Measurements from ENCODE around the gene UBE4B. TPM values are rescaled to one million over a fixed set of nuclear protein-coding genes. Genes with fewer than 3 reads are reported as not detected.

The UBE4B gene
- total and polyA plus RNA-seq, 2 experiments from 2014 or later, result 28.4 to 115 TPM

GRCh38 chr1:10228528-10228927 lies 195.8 kb downstream of the UBE4B start:
- Mint-ChIP-seq H3K27me3 (ENCODE audit: insufficient read depth, low read depth, poor library complexity) (peaks cover 3% of the 10 kb centered on the region), H3K4me3 (no peak overlapping the region), H3K9me3 (peaks cover 19% of the 10 kb centered on the region), H3K27ac (no peak overlapping the region), H3K4me1 (no peaks in the 10 kb centered on the region), H3K36me3 (ENCODE audit: low read depth) (peaks cover 18% of the 10 kb centered on the region)
- peaks cover 7% of the 10 kb centered on the region; the same call in 1 of the 2 replicates for H3K4me1 ChIP-seq (ENCODE audit: insufficient read depth)
- ATAC-seq, result no peak
- no peak for TF ChIP-seq ETS1 (IDR thresholded peaks at IDR 0.05)
- no peak for TF ChIP-seq ZNF462 (CRISPR knock-in tag; IDR thresholded peaks at IDR 0.05)
- TF ChIP-seq REST (IDR thresholded peaks at IDR 0.05; ENCODE audit: unreplicated experiment), result no peak
- no peak for TF ChIP-seq CREB1 (CRISPR knock-in tag; IDR thresholded peaks at IDR 0.05; ENCODE audit: low read depth)
- TF ChIP-seq ZNF114 (CRISPR knock-in tag; IDR thresholded peaks at IDR 0.05), result no peak
- no peak for TF ChIP-seq EZH2phosphoT487 (IDR thresholded peaks at IDR 0.05; ENCODE audit: unreplicated experiment)
- no peak for TF ChIP-seq NANOG (IDR thresholded peaks at IDR 0.05; ENCODE audit: borderline replicate concordance)
- TF ChIP-seq CTCF (conservative IDR thresholded peaks at IDR 0.05; ENCODE audit: low read depth in 2 of 2), result no peak
- TF ChIP-seq POLR2AphosphoS5 (IDR thresholded peaks at IDR 0.05; ENCODE audit: low read depth), result no peak
- no peak for TF ChIP-seq STAT1 (IDR thresholded peaks at IDR 0.05; ENCODE audit: unreplicated experiment)
- TF ChIP-seq JUNB (IDR thresholded peaks at IDR 0.05; ENCODE audit: unreplicated experiment), result no peak
- TF ChIP-seq EZH2 (IDR thresholded peaks at IDR 0.05; ENCODE audit: low read depth, unreplicated experiment), result no peak
- no peak for TF ChIP-seq ZNF331 (CRISPR knock-in tag; IDR thresholded peaks at IDR 0.05; ENCODE audit: low read depth)
- DNase-seq (ENCODE audit: low spot score), result no peak
- no peaks in the 10 kb centered on the region for H3K36me3 ChIP-seq (ENCODE audit: insufficient read depth)
- H3K27ac ChIP-seq (ENCODE audit: low read depth), result no peak overlapping the region
- H2AFZ ChIP-seq, result no peak overlapping the region
- no peaks in the 10 kb centered on the region for H3K9me2 ChIP-seq (ENCODE audit: insufficient read depth)
- H3F3A ChIP-seq (replicated peaks; ENCODE audit: low read depth), result peaks cover 4% of the 10 kb centered on the region; the same call in 1 of the 2 replicates
- H3K4me2 ChIP-seq, result no peak overlapping the region
- H4K20me1 ChIP-seq (replicated peaks; ENCODE audit: insufficient read depth), result peaks cover 57% of the 10 kb centered on the region
- no peak overlapping the region for H3K4me3 ChIP-seq
- H3K27me3 ChIP-seq (ENCODE audit: insufficient read depth), result no peaks in the 10 kb centered on the region
- H3K79me2 ChIP-seq (replicated peaks; ENCODE audit: insufficient read depth), result peaks cover 93% of the 10 kb centered on the region

Data from GM23338 (cell line).